Smooth muscle cell (in vitro differentiated cells): Measurements from ENCODE around the gene AGTRAP. TPM values are rescaled to one million over a fixed set of nuclear protein-coding genes. Genes with fewer than 3 reads are reported as not detected.

Experiments
- DNase-seq: peaks from one replicate; lab custom pipeline; 2025; ENCODE audit not compliant: unreplicated experiment; lab: John Stamatoyannopoulos, UW
- H2AFZ ChIP-seq: fragments of 200-600 bp; sonication (generic); 2 replicates; pipeline ENCODE4 v1.6.0; 2016; ENCODE audit warnings: antibody characterized with exemption, low read depth, mild to moderate bottlenecking
- H3F3A ChIP-seq: fragments of 200-600 bp; sonication (generic); 2 replicates; pipeline ENCODE4 v1.6.0; 2017; ENCODE audit warnings: antibody characterized with exemption, low read depth
- H3K27ac ChIP-seq: fragments of 200-600 bp; sonication (generic); 2 replicates; pipeline ENCODE4 v1.5.1; 2016; ENCODE audit warnings: low read depth, mild to moderate bottlenecking
- H3K27me3 ChIP-seq: fragments of 200-600 bp; sonication (generic); 2 replicates; pipeline ENCODE4 v1.6.1; 2016; ENCODE audit warnings: low read depth, mild to moderate bottlenecking
- H3K36me3 ChIP-seq: fragments of 200-600 bp; sonication (generic); 2 replicates; pipeline ENCODE4 v1.5.1; 2016; ENCODE audit warnings: low read depth
- H3K4me1 ChIP-seq: fragments of 200-600 bp; sonication (generic); 2 replicates; pipeline ENCODE4 v1.5.1; 2016; ENCODE audit warnings: low read depth
- H3K4me2 ChIP-seq: fragments of 200-600 bp; sonication (generic); 2 replicates; pipeline ENCODE4 v1.6.0; 2016; ENCODE audit warnings: mild to moderate bottlenecking
- H3K4me3 ChIP-seq: fragments of 200-600 bp; sonication (generic); 2 replicates; pipeline ENCODE4 v1.5.1; 2016; ENCODE audit warnings: mild to moderate bottlenecking
- H3K79me2 ChIP-seq: fragments of 200-600 bp; sonication (generic); 2 replicates; pipeline ENCODE4 v1.6.0; 2016; ENCODE audit warnings: low read depth, mild to moderate bottlenecking
- H3K9ac ChIP-seq: fragments of 200-600 bp; sonication (generic); 2 replicates; pipeline ENCODE4 v1.6.0; 2016; ENCODE audit warnings: low read depth
- H3K9me3 ChIP-seq: fragments of 200-600 bp; sonication (generic); replicated peaks from 2 replicates; pipeline ENCODE4 v1.5.1; 2016; ENCODE audit warnings: low read depth
- H4K20me1 ChIP-seq: fragments of 200-600 bp; sonication (generic); 2 replicates; pipeline ENCODE4 v1.6.0; 2016; ENCODE audit warnings: low read depth
- WGBS: methylation state at CpG from one replicate; pipeline ENCODE4 v1.1.7; 2016; ENCODE audit warnings: low lambda C conversion rate; 5-methylcytosine and 5-hydroxymethylcytosine counted together
- polyA plus RNA-seq: library from polyadenylated mRNA; unstranded; fragments of >200 nt; fragmentation: Nextera tagmentation; extraction: Ambion mirVana; gene quantifications from 2 replicates; pipeline ENCODE4 v1.2.1, GENCODE V29; 2016
- total RNA-seq: library from RNA; depleted of rRNA; stranded (reverse); fragments of >200 nt; gene quantifications from 2 replicates; pipeline ENCODE4 v1.2.3, GENCODE V29; 2014
- TF ChIP-seq, protein P1 (sequence below): fragments of 200-600 bp; sonication (generic); IDR thresholded peaks from 2 replicates; pipeline ENCODE4 v1.5.1; 2017; ENCODE audit warnings: borderline replicate concordance, mild to moderate bottlenecking, antibody characterized with exemption; ENCODE audit not compliant: insufficient read depth, poor library complexity, severe bottlenecking

Gene AGTRAP
- total and polyA plus RNA-seq, 2 experiments from 2014 or later, result 30.9 to 76.8 TPM

DNA sequence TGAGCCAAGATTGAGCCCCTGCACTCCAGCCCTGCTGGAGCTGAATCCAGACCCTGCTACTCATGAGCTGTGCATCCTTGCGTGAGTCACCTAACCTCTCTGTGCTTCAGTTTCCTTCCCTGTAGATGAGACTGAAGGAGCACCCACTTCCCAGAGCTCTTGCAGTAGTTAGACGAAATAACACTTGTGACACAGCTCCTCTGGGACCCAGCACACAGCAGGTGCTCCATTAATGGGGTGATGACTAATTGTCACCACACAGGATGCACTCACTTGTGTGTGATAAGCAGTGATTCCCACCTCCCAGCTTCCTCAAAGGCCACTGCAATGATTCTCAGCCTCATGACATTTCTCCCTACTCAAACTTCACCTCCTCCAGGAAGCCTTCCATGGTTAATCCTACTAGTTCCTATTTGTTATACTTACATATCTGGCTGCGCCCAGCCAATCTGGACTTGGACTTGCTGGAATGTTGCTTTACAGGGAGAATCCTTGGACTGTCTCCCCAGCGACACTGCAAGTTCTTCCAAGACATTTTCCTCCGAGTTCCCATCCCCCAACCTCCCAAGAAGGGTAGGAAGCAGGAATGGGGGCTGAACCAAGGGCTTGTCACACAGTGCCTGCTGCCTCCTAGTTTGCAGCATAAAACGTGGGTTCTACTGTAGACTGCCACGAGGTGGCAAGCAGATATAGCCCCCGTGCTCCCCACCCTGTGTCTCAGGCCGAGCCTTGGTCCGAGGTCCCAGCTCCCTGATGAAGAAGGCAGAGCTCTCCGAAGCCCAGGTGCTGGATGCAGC is 27.2 kb upstream of the AGTRAP start:
- no peak overlapping the region for H3K9ac ChIP-seq
- no peak for DNase-seq
- H3K27me3 ChIP-seq, result no peaks in the 10 kb centered on the region
- peaks cover 5% of the 10 kb centered on the region for H3K4me1 ChIP-seq
- H3K4me2 ChIP-seq, result no peak overlapping the region
- H4K20me1 ChIP-seq, result no peaks in the 10 kb centered on the region
- 89% methylated on average over 11 of the region's 11 CpGs for WGBS
- H3K9me3 ChIP-seq, result no peaks in the 10 kb centered on the region
- TF ChIP-seq, protein P1, sequence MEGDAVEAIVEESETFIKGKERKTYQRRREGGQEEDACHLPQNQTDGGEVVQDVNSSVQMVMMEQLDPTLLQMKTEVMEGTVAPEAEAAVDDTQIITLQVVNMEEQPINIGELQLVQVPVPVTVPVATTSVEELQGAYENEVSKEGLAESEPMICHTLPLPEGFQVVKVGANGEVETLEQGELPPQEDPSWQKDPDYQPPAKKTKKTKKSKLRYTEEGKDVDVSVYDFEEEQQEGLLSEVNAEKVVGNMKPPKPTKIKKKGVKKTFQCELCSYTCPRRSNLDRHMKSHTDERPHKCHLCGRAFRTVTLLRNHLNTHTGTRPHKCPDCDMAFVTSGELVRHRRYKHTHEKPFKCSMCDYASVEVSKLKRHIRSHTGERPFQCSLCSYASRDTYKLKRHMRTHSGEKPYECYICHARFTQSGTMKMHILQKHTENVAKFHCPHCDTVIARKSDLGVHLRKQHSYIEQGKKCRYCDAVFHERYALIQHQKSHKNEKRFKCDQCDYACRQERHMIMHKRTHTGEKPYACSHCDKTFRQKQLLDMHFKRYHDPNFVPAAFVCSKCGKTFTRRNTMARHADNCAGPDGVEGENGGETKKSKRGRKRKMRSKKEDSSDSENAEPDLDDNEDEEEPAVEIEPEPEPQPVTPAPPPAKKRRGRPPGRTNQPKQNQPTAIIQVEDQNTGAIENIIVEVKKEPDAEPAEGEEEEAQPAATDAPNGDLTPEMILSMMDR, result no peak
- no peak overlapping the region for H3K27ac ChIP-seq
- H3K4me3 ChIP-seq, result no peak overlapping the region
- no peaks in the 10 kb centered on the region for H3K36me3 ChIP-seq
- no peaks in the 10 kb centered on the region for H3F3A ChIP-seq
- no peaks in the 10 kb centered on the region for H3K79me2 ChIP-seq
- H2AFZ ChIP-seq, result no peak overlapping the region

DNA sequence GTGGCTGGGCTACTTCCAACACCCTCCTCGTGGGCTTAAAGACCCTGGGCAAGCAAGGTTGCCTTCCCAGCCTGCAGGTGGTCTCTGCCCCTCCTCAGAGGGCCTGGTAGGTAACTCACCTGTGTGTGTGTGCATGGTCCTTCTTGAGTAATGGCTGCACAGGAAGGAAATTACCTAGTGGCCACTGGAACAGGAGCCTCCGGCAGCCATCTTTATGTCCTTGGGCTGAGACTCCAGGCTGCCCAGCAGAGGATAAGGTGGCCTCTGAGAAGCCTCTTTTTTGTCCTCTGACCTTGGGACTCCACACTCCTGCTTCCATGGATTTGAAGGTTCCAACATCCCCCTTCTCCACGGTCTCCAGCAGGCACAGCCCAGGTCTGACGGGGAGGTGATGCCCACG is 24.4 kb upstream of the AGTRAP start:
- Histone ChIP-seq H2AFZ (no peak overlapping the region), H3K9me3 (no peaks in the 10 kb centered on the region), H3K9ac (no peak overlapping the region), H3K4me1 (no peaks in the 10 kb centered on the region), H3K79me2 (no peaks in the 10 kb centered on the region), H3F3A (no peaks in the 10 kb centered on the region), H3K4me3 (no peak overlapping the region), H3K36me3 (no peaks in the 10 kb centered on the region), H3K27ac (no peak overlapping the region), H3K27me3 (no peaks in the 10 kb centered on the region), H3K4me2 (no peak overlapping the region), H4K20me1 (no peaks in the 10 kb centered on the region)
- DNase-seq, result no peak
- 96% methylated on average over 5 of the region's 5 CpGs for WGBS
- TF ChIP-seq, protein P1, result no peak

DNA sequence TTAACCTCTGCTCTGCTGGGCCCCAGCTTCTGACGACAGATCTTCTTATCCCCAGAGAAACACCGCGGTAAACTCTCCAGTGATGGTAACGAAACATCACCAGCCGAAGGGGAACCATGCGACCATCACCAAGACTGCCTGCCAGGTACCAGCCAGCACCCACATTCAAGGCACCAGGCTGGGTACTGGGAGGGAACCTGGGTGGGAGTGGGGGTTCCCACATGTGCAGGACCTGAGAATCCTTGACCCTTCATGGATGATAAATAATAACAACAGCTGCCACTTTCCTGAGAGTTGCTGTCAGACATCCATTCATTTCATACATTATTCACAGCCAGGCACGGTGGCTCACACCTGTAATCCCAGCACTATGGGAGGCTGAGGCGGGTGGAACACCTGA is 23.7 kb upstream of the AGTRAP start:
- Histone ChIP-seq H3K27me3 (no peaks in the 10 kb centered on the region), H3K79me2 (no peaks in the 10 kb centered on the region), H3F3A (no peaks in the 10 kb centered on the region), H3K4me2 (no peak overlapping the region), H3K9ac (no peak overlapping the region), H3K4me3 (no peak overlapping the region), H3K27ac (no peak overlapping the region), H3K36me3 (no peaks in the 10 kb centered on the region), H3K4me1 (no peaks in the 10 kb centered on the region), H4K20me1 (no peaks in the 10 kb centered on the region), H3K9me3 (no peaks in the 10 kb centered on the region), H2AFZ (no peak overlapping the region)
- no peak for DNase-seq
- 94% methylated on average over 8 of the region's 8 CpGs for WGBS
- TF ChIP-seq, protein P1, result no peak

DNA sequence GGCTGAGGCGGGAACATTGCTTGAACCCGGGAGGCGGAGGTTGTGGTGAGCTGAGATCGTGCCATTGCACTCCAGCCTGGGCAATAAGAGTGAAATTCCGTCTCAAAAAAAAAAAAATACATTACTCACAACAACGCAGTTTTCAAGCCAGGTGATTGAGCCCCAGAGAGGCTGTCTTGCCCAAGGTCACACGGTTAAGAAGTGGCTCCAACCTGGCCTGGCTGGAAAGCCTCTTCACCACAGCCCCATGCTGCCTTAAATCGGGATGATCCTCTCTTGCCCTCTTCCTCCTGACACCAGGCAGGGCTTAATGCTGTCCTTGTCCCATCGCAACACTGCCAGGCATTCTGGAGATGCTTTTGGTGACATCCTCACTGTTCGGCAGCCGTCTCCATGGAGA is 22.8 kb upstream of the AGTRAP start:
- Histone ChIP-seq H3K27me3 (no peaks in the 10 kb centered on the region), H3K36me3 (no peaks in the 10 kb centered on the region), H4K20me1 (no peaks in the 10 kb centered on the region), H3K4me1 (no peaks in the 10 kb centered on the region), H3F3A (no peaks in the 10 kb centered on the region), H3K9me3 (no peaks in the 10 kb centered on the region), H3K4me2 (no peak overlapping the region), H3K79me2 (no peaks in the 10 kb centered on the region), H2AFZ (no peak overlapping the region), H3K9ac (no peak overlapping the region), H3K4me3 (no peak overlapping the region), H3K27ac (no peak overlapping the region)
- 95% methylated on average over 11 of the region's 11 CpGs for WGBS
- TF ChIP-seq, protein P1, result no peak
- DNase-seq, result no peak
